ENCODE results near the gene RIPK3. TPM values are rescaled to one million over a fixed set of nuclear protein-coding genes. Genes with fewer than 3 reads are reported as not detected.

The RIPK3 gene
- total RNA-seq, 2 donors from 2014 or later = 1.9 to 7.6 TPM

DNA sequence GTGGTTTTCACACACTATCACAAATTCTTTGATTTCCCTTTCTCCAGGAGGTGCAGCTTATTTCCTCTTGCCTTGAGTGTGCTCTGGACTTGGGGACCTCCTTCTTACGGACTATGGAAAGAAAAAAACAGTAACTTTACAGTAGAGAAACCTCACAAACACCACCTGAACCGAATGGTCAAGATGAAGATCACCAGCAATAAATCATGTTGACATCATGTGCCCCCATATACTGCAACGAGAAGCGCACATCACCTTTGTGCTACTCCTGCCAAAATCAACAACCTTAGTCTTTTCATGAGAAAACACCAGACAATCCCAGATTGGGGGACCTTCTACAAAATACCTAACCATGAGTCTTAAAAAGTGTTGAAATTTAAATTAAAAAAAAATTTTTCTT is 45.7 kb upstream of the RIPK3 start:
- DNase-seq (ENCODE audit: low spot score) = no peak
- no peaks in the 10 kb centered on the region for H3K36me3 ChIP-seq
- no peaks in the 10 kb centered on the region for H3K9me3 ChIP-seq
- TF ChIP-seq POLR2A (IDR thresholded peaks at IDR 0.05) = no peak
- TF ChIP-seq CTCF (IDR thresholded peaks at IDR 0.05) = no peak
- no peak for TF ChIP-seq POLR2AphosphoS5 (IDR thresholded peaks at IDR 0.05)
- H3K27me3 ChIP-seq (replicated peaks; ENCODE audit: insufficient read depth) = no peaks in the 10 kb centered on the region
- intact Hi-C loops (cut with DNase I) = no loop called here
- H3K4me1 ChIP-seq (replicated peaks) = no peaks in the 10 kb centered on the region
- H3K27ac ChIP-seq = no peak overlapping the region
- 59% methylated on average over 4 of the region's 4 CpGs for WGBS
- H3K4me3 ChIP-seq = no peak overlapping the region

GRCh38 chr14:24384169-24384568 is 44.4 kb upstream of the RIPK3 start:
- 88% methylated on average over 4 of the region's 4 CpGs for WGBS
- no peak for TF ChIP-seq POLR2A (IDR thresholded peaks at IDR 0.05)
- TF ChIP-seq CTCF (IDR thresholded peaks at IDR 0.05) = no peak

GRCh38 chr14:24382064-24382371 is 42.2 kb upstream of the RIPK3 start:
- no peaks in the 10 kb centered on the region for H3K9me3 ChIP-seq
- no peak for TF ChIP-seq CTCF (IDR thresholded peaks at IDR 0.05)
- TF ChIP-seq POLR2AphosphoS5 (IDR thresholded peaks at IDR 0.05) = no peak
- TF ChIP-seq POLR2A (IDR thresholded peaks at IDR 0.05) = no peak
- no peaks in the 10 kb centered on the region for H3K36me3 ChIP-seq
- intact Hi-C loops (cut with DNase I) = no loop called here
- H3K4me1 ChIP-seq (replicated peaks) = no peaks in the 10 kb centered on the region
- H3K4me3 ChIP-seq = no peak overlapping the region
- H3K27me3 ChIP-seq (replicated peaks; ENCODE audit: insufficient read depth) = no peaks in the 10 kb centered on the region
- no peak for DNase-seq (ENCODE audit: low spot score)
- WGBS = 17% methylated on average over 4 of the region's 4 CpGs
- no peak overlapping the region for H3K27ac ChIP-seq

More at GRCh38 chr14:24384169-24384568, 44.4 kb upstream of the RIPK3 start:
- H3K4me1 ChIP-seq (replicated peaks) = no peaks in the 10 kb centered on the region
- no peaks in the 10 kb centered on the region for H3K27me3 ChIP-seq (replicated peaks; ENCODE audit: insufficient read depth)
- intact Hi-C loops (cut with DNase I) = no loop called here
- no peak for DNase-seq (ENCODE audit: low spot score)
- H3K9me3 ChIP-seq = no peaks in the 10 kb centered on the region
- no peaks in the 10 kb centered on the region for H3K36me3 ChIP-seq
- no peak overlapping the region for H3K27ac ChIP-seq
- no peak overlapping the region for H3K4me3 ChIP-seq

- H3K9me3 ChIP-seq = no peaks in the 10 kb centered on the region
- H3K27me3 ChIP-seq (replicated peaks; ENCODE audit: insufficient read depth) = no peaks in the 10 kb centered on the region
- H3K4me3 ChIP-seq = no peak overlapping the region
- DNase-seq (ENCODE audit: low spot score) = no peak
- intact Hi-C loops (cut with DNase I) = no loop called here
- no peak for TF ChIP-seq POLR2A (IDR thresholded peaks at IDR 0.05)
- no peak for TF ChIP-seq CTCF (IDR thresholded peaks at IDR 0.05)
- no peak for TF ChIP-seq POLR2AphosphoS5 (IDR thresholded peaks at IDR 0.05)
- no peak overlapping the region for H3K27ac ChIP-seq
- 71% methylated on average over 8 of the region's 8 CpGs for WGBS
- no peaks in the 10 kb centered on the region for H3K36me3 ChIP-seq
- no peaks in the 10 kb centered on the region for H3K4me1 ChIP-seq (replicated peaks)
Observed at GRCh38 chr14:24381363-24382063, 41.7 kb upstream of the RIPK3 start.

DNA sequence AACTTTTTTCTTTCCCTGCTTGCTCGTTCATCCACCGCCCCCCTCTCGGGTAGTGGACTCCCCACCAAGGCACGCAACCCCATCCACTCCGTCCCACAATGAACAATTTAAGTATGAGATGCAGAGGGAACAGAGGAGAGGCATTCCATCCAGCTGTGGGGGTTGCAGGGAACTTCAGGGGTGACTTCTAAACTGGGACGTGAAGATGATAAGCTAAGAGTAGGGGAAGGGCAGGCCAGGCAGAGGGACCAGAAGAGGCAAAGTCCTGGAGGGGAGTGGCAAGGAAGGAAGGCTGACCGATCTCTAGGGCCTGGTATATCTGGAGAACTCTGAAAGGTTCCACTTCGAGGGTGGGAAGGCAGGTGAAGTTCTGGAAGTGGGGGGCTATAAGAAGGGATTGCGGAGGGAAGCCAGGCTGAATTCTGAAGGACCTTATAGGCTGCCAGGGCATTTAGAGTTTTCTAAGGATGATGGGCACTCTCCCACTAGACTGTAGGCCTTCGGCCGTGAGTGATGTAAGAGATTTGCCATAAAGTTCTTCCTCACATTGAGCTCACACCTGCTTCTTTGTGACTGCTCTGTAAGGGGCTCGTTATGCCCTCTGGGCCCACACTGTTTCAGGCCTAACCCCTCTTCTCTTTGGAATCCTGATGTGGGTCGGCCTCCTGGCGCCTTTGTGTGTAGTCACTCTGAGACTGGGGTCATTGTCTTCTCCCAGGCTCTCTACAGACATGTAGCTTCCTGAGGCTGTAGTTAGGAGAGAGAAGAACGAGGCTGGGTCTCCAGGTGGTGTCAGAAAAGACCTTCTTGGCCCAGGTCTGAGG is 40.3 kb upstream of the RIPK3 start:
- no peaks in the 10 kb centered on the region for H3K9me3 ChIP-seq
- WGBS = 81% methylated on average over 15 of the region's 15 CpGs
- H3K27ac ChIP-seq = no peak overlapping the region
- no peak for DNase-seq (ENCODE audit: low spot score)
- TF ChIP-seq POLR2A (IDR thresholded peaks at IDR 0.05) (no peak), CTCF (IDR thresholded peaks at IDR 0.05) (no peak), POLR2AphosphoS5 (IDR thresholded peaks at IDR 0.05) (no peak)
- no peak overlapping the region for H3K4me3 ChIP-seq
- H3K27me3 ChIP-seq (replicated peaks; ENCODE audit: insufficient read depth) = no peaks in the 10 kb centered on the region
- no peaks in the 10 kb centered on the region for H3K36me3 ChIP-seq
- H3K4me1 ChIP-seq (replicated peaks) = no peaks in the 10 kb centered on the region
- intact Hi-C loops (cut with DNase I) = no loop called here

Measured in prostate gland (tissue), 2 donors.